Kidney (tissue), 14 donors: ENCODE results near the gene CNPY3. TPM values are rescaled to one million over a fixed set of nuclear protein-coding genes. Genes with fewer than 3 reads are reported as not detected.

Source experiments
- DNase-seq, 5 donors: peaks; one replicate each; pipeline ENCODE4 v3.0.0-alpha.2; 2013 to 2020
- FAIRE-seq: peaks from 2 replicates; lab custom pipeline; 2012; peaks lifted over from hg19 to GRCh38; lab: Jason Lieb, UNC
- H3K27ac ChIP-seq, 2 donors: one replicate each; pipeline ENCODE4 v1.7.0; 2013; ENCODE audit warnings: low read depth in 2 of 2, low read length in 2 of 2, inconsistent platforms in 1 of 2
- H3K27me3 ChIP-seq: one replicate; pipeline ENCODE4 v1.7.1; 2013; ENCODE audit warnings: low read length, inconsistent platforms; ENCODE audit not compliant: control insufficient read depth, insufficient read depth
- H3K36me3 ChIP-seq, 3 donors: one replicate each; pipeline versions ENCODE4 v1.7.0 to v1.7.1; 2013; ENCODE audit warnings: low read length in 3 of 3, control low read depth in 1 of 3, inconsistent platforms in 1 of 3; ENCODE audit not compliant: insufficient read depth in 3 of 3, control insufficient read depth in 2 of 3
- H3K4me1 ChIP-seq, 3 donors: one replicate each; pipeline versions ENCODE4 v1.7.0 to v1.7.1; 2013; ENCODE audit warnings: low read length in 3 of 3, inconsistent platforms in 1 of 3, low read depth in 1 of 3; ENCODE audit not compliant: control insufficient read depth in 2 of 3, insufficient read depth in 2 of 3
- H3K4me3 ChIP-seq, 3 donors: one replicate each; pipeline versions ENCODE4 v1.7.0 to v1.8.1; 2013; ENCODE audit warnings: low read length in 3 of 3, control low read depth in 1 of 3, inconsistent platforms in 1 of 3
- H3K9ac ChIP-seq, 3 donors: one replicate each; pipeline versions ENCODE4 v1.7.0 to v1.7.1; 2013; ENCODE audit warnings: low read length in 3 of 3, control low read depth in 1 of 3, inconsistent platforms in 1 of 3
- H3K9me3 ChIP-seq, 3 donors: one replicate each; pipeline versions ENCODE4 v1.7.0 to v1.7.1; 2013; ENCODE audit warnings: low read length in 3 of 3, control low read depth in 1 of 3, inconsistent platforms in 1 of 3; ENCODE audit not compliant: control insufficient read depth in 2 of 3, insufficient read depth in 1 of 3
- intact Hi-C: fragments of 100-400 bp; cut with DNase I; formaldehyde crosslinking; loops from one replicate; pipeline ENCODE4 v1.11.1; 2022
- polyA plus RNA-seq: library from polyadenylated mRNA; stranded (reverse); fragments of 350-450 nt; fragmentation: Illumina TruSeq; extraction: RNeasy Lipid Tissue Mini Kit (QIAGEN cat#74804); gene quantifications from one replicate; pipeline ENCODE4 v1.2.3, GENCODE V29; 2014; ENCODE audit warnings: low read depth, low replicate concordance; ENCODE audit not compliant: insufficient read depth
- total RNA-seq: library from RNA; stranded (reverse); fragmentation: NEBNext Ultra II Directional; extraction: Animal tissue kit (Norgen Biotek cat#: 25700); gene quantifications from one replicate; pipeline ENCODE4 v1.2.1, GENCODE V29; 2021
- TF ChIP-seq, protein P1 (sequence below): IDR thresholded peaks from 3 replicates; pipeline ENCODE4 v1.5.1; 2012; ENCODE audit warnings: mild to moderate bottlenecking, moderate library complexity, borderline replicate concordance; ENCODE audit not compliant: insufficient read depth; ENCODE audit errors: extremely low read depth
- donor health status: control.
- donor health status: control.
- donor health status: control.
- donor health status: control.
- donor health status: control.
- donor health status: DM: yes; HTN: yes; CAD: no.
- donor health status: Normal renal cell carcinoma (clear cell type).

Gene CNPY3
- total and polyA plus RNA-seq, 2 donors from 2014 or later = 40.1 to 49.9 TPM

DNA sequence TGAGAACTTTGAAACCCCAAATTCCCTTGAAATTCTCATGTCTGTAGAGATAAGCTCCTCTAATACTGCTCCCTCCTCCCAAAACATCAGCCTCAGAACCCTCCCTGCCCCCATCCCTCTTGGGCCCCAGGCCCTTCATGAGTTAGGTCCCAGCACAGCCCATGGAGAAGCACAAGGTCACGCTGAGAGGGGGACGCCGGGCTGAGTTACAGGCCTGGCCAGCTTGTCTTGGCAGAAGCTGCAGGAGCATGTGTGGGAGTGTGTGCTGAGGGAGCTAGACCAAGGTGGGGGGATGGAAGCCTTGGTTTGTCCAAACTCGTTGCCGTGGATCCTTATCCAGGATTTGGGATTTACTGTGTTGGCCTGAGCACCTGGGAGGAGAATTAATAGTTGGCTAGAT, 21.9 kb upstream of the CNPY3 start:
- intact Hi-C loops = no loop called here
- peaks cover 0 to 3% (median 0%) of the 10 kb centered on the region in 3 donors for H3K4me1 ChIP-seq
- no peak overlapping the region for H3K27ac ChIP-seq
- FAIRE-seq (no peak), DNase-seq (peak in 4 of 5 donors; percentile 58 to 81 (median 68))
- no peaks in the 10 kb centered on the region for H3K9me3 ChIP-seq
- H3K9ac ChIP-seq = no peak overlapping the region
- no peaks in the 10 kb centered on the region for H3K27me3 ChIP-seq
- no peak overlapping the region for H3K4me3 ChIP-seq
- TF ChIP-seq, protein P1, sequence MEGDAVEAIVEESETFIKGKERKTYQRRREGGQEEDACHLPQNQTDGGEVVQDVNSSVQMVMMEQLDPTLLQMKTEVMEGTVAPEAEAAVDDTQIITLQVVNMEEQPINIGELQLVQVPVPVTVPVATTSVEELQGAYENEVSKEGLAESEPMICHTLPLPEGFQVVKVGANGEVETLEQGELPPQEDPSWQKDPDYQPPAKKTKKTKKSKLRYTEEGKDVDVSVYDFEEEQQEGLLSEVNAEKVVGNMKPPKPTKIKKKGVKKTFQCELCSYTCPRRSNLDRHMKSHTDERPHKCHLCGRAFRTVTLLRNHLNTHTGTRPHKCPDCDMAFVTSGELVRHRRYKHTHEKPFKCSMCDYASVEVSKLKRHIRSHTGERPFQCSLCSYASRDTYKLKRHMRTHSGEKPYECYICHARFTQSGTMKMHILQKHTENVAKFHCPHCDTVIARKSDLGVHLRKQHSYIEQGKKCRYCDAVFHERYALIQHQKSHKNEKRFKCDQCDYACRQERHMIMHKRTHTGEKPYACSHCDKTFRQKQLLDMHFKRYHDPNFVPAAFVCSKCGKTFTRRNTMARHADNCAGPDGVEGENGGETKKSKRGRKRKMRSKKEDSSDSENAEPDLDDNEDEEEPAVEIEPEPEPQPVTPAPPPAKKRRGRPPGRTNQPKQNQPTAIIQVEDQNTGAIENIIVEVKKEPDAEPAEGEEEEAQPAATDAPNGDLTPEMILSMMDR = no peak
- no peaks in the 10 kb centered on the region for H3K36me3 ChIP-seq

DNA sequence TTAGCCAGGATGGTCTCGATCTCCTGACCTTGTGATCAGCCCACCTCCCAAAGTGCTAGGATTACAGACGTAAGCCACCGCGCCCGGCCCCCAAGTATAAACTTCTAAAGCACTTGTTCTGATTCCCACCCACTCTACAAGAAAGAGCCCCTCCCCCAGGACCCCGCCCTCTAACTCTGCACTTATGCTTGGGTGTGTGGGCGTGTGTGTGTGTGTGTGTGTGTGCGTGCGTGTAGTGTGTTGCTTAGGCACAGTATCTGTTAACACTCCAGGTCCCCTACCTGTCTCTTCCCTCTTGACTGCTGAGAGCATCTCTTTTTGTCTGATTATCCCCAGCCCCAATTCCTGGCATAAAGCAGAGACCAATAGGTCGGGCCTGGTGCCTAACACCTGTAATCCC, 19.4 kb upstream of the CNPY3 start:
- Histone ChIP-seq H3K9me3 (no peaks in the 10 kb centered on the region), H3K27me3 (no peaks in the 10 kb centered on the region), H3K36me3 (no peaks in the 10 kb centered on the region), H3K9ac (no peak overlapping the region), H3K4me1 (peaks cover 0 to 3% (median 0%) of the 10 kb centered on the region in 3 donors), H3K27ac (no peak overlapping the region), H3K4me3 (no peak overlapping the region)
- intact Hi-C loops = no loop called here
- no peak for FAIRE-seq
- TF ChIP-seq, protein P1 = no peak
- no peak for DNase-seq

DNA sequence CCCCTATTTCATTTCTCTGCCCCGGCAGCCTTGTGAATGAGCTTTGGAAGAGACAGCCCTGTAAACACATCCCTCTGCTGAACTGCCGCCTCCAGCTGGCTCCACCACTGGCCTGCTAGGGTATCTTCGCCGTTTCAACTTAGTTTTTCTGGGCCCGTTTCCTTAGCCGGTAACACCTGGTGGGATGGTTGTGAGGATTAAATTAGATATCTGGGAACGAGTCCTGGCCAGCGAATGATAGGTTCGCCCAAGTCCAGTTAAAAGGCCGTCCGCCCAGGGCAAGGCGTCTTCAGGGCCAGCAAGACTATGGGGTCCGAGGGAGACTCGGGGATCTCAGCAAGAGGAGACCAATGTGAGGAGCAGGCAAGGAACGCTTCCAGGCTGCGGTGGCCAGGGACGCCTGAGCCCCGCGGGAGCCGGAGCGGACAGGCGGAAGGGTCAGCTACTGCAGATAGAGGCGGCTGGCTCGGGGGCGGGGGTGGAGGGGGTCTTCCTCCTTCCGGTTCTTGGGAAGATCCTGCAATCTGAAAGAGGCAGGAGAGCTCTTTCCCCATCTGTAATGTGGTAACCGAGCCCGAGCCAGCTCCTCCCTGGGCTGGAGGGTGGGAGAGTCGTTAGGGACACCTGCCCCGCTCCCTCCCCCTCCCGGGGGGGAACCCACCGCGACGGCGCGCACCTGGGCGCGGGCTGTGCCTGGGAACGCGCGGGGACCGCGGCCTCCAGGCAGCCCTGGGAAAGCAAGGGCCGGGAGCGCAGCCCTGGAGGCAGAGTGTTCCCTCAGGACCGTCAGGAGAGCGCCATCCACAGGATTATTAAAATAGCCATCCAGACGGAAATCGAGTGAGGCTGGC, 17.9 kb upstream of the CNPY3 start:
- Histone ChIP-seq H3K9me3 (no peaks in the 10 kb centered on the region), H3K27me3 (no peaks in the 10 kb centered on the region), H3K9ac (no peak overlapping the region), H3K27ac (no peak overlapping the region), H3K36me3 (no peaks in the 10 kb centered on the region), H3K4me3 (peak overlapping the region in 2 of 3 donors; percentile 20 to 48), H3K4me1 (peaks cover 0 to 3% (median 0%) of the 10 kb centered on the region in 3 donors)
- intact Hi-C loops = no loop called here
- peak in 4 of 5 donors; percentile 59 to 72 (median 67) for DNase-seq
- FAIRE-seq = no peak
- TF ChIP-seq, protein P1 = no peak
